ENCODE results near the gene SOD1. TPM values are rescaled to one million over a fixed set of nuclear protein-coding genes. Genes with fewer than 3 reads are reported as not detected.

SOD1 gene
- total RNA-seq, 2 experiments from 2014 or later: 229 to 234 TPM

GRCh38 chr21:31671931-31672330 is 12.4 kb downstream of the SOD1 start:
- peaks cover 38% of the 10 kb centered on the region for H3K36me3 Mint-ChIP-seq (ENCODE audit: low read depth)
- H3K27me3 Mint-ChIP-seq (ENCODE audit: low read depth): no peaks in the 10 kb centered on the region
- ATAC-seq: no peak
- H3K4me3 Mint-ChIP-seq: no peak overlapping the region
- H3K9me3 Mint-ChIP-seq (ENCODE audit: insufficient read depth): no peaks in the 10 kb centered on the region
- no peak overlapping the region for H3K27ac Mint-ChIP-seq
- ChIA-PET POLR2A (interaction anchor here (0.7 kb wide), 1 partner anchor 22 kb away, joined by 3 read pairs; no protein-coding TSS in a partner anchor), CTCF (no interaction called here)
- no peak for DNase-seq
- peaks cover 19% of the 10 kb centered on the region for H3K4me1 Mint-ChIP-seq (ENCODE audit: low read depth)

- ChIA-PET POLR2A (no interaction called here), CTCF (no interaction called here)
- no peak for DNase-seq
- no peaks in the 10 kb centered on the region for H3K27me3 Mint-ChIP-seq (ENCODE audit: low read depth)
- no peak overlapping the region for H3K4me3 Mint-ChIP-seq
- peaks cover 5% of the 10 kb centered on the region for H3K4me1 Mint-ChIP-seq (ENCODE audit: low read depth)
- H3K36me3 Mint-ChIP-seq (ENCODE audit: low read depth): peaks cover 23% of the 10 kb centered on the region
- no peak overlapping the region for H3K27ac Mint-ChIP-seq
- H3K9me3 Mint-ChIP-seq (ENCODE audit: insufficient read depth): no peaks in the 10 kb centered on the region
- no peak for ATAC-seq
Observed at GRCh38 chr21:31673321-31673912, 13.9 kb downstream of the SOD1 start.

- POLR2A ChIA-PET: no interaction called here
- ATAC-seq (no peak), DNase-seq (no peak)
- no peak overlapping the region for H3K27ac Mint-ChIP-seq
- no peaks in the 10 kb centered on the region for H3K9me3 Mint-ChIP-seq (ENCODE audit: insufficient read depth)
- H3K27me3 Mint-ChIP-seq (ENCODE audit: low read depth): no peaks in the 10 kb centered on the region
- peaks cover 3% of the 10 kb centered on the region for H3K4me1 Mint-ChIP-seq (ENCODE audit: low read depth)
- peaks cover 17% of the 10 kb centered on the region for H3K36me3 Mint-ChIP-seq (ENCODE audit: low read depth)
- CTCF ChIA-PET: interaction anchor here (1.2 to 1.6 kb wide), 2 partner anchors 9 to 14 kb away, joined by 3 to 4 read pairs; no protein-coding TSS in a partner anchor
- no peak overlapping the region for H3K4me3 Mint-ChIP-seq
Observed at GRCh38 chr21:31675318-31675717, 15.8 kb downstream of the SOD1 start.

DNA sequence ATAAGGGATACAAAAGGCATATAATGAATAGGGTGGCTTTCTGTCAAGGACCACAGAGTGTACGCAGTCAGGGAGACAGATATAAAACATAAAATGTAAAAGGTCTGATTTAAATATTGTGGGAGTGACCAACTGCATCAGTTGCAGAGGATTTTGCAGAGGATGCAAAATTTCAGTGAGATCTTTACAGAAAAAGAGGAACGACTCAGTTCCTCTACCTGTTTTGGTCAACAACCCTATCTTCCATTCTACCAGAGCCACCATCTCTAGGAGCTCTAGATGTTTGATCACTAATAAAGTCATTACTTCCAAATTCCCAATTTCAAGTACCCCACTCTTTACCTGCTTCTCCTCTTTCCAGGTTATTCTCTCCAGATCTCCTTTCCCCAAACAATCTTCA is 16.5 kb downstream of the SOD1 start:
- ChIA-PET POLR2A (no interaction called here), CTCF (interaction anchor here (1.2 to 1.6 kb wide), 2 partner anchors 9 to 13 kb away, joined by 3 to 4 read pairs; no protein-coding TSS in a partner anchor)
- ATAC-seq (no peak), DNase-seq (no peak)
- H3K9me3 Mint-ChIP-seq (ENCODE audit: insufficient read depth): no peaks in the 10 kb centered on the region
- H3K4me3 Mint-ChIP-seq: no peak overlapping the region
- H3K27me3 Mint-ChIP-seq (ENCODE audit: low read depth): no peaks in the 10 kb centered on the region
- peaks cover 16% of the 10 kb centered on the region for H3K36me3 Mint-ChIP-seq (ENCODE audit: low read depth)
- peaks cover 3% of the 10 kb centered on the region for H3K4me1 Mint-ChIP-seq (ENCODE audit: low read depth)
- no peak overlapping the region for H3K27ac Mint-ChIP-seq

DNA sequence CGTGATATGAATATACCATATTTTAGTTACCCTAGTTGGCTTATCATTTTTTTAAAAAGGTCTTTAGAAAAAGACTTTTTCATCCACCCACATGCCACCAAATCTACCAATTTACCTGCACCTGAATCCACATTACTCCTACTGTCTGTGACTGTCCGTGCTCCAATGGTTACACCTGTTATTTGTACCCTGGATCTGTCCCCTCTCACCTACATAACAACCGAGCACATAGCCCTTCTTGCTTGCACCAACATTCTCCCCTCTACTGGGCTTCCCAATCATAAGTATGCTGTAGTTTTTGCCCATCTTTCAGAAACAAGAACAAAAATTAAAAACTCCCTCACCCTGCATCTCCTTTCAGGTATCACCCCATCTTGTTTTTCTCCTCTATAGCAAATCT is 17.6 kb downstream of the SOD1 start:
- DNase-seq (no peak), ATAC-seq (no peak)
- ChIA-PET POLR2A (no interaction called here), CTCF (no interaction called here)
- Mint-ChIP-seq H3K36me3 (ENCODE audit: low read depth) (peaks cover 16% of the 10 kb centered on the region), H3K27me3 (ENCODE audit: low read depth) (no peaks in the 10 kb centered on the region), H3K27ac (no peak overlapping the region), H3K4me3 (no peak overlapping the region), H3K9me3 (ENCODE audit: insufficient read depth) (no peaks in the 10 kb centered on the region), H3K4me1 (ENCODE audit: low read depth) (no peaks in the 10 kb centered on the region)

DNA sequence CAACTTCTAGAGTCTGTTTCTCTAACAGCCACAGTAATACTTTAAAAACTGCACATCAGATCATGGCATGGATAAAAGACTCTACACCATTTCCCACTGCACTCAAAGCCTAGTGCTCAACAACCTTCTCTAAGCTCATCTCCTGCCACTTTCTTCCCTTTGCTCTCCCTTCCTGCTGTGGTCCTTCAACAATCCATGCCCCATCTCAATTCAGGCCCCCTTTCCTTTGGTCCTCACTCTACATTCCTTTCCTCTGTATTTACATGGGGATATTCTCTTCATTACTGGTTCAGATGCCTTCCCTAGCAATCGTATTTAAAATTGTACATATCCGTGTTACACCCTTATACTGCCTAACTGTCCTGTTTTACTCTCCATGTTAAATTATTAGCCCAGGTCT is 19.0 kb downstream of the SOD1 start:
- ChIA-PET POLR2A (no interaction called here), CTCF (interaction anchor here (1.1 kb wide), 1 partner anchor 10 kb away, joined by 3 read pairs; no protein-coding TSS in a partner anchor)
- H3K9me3 Mint-ChIP-seq (ENCODE audit: insufficient read depth): no peaks in the 10 kb centered on the region

DNA sequence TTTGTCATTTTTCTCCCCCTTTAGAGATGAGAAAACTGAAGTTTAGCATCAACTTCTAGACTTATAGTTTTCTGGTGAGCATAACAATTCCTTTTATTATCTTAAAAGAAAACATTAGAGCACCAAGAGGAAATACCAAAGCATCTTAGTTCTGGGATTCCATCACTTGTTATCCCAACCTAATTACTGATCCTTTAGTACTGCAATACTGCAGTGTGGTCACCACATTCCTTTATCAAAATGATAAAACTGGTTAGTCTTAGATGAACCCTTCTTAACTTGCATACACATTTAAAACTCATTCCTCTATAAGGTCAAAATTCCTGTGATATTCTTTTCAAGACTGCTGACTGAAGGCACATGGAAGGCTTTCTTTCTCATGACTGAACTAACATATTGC is 23.1 kb downstream of the SOD1 start:
- no peaks in the 10 kb centered on the region for H3K9me3 Mint-ChIP-seq (ENCODE audit: insufficient read depth)
- no peaks in the 10 kb centered on the region for H3K27me3 Mint-ChIP-seq (ENCODE audit: low read depth)
- H3K27ac Mint-ChIP-seq: no peak overlapping the region
- no peak overlapping the region for H3K4me3 Mint-ChIP-seq
- DNase-seq: no peak
- no peak for ATAC-seq
- H3K36me3 Mint-ChIP-seq (ENCODE audit: low read depth): peaks cover 58% of the 10 kb centered on the region
- ChIA-PET CTCF (no interaction called here), POLR2A (no interaction called here)
- H3K4me1 Mint-ChIP-seq (ENCODE audit: low read depth): no peaks in the 10 kb centered on the region

More for the DNA sequence above, 19.0 kb downstream of the SOD1 start:
- no peaks in the 10 kb centered on the region for H3K27me3 Mint-ChIP-seq (ENCODE audit: low read depth)
- ATAC-seq (no peak), DNase-seq (no peak)
- H3K27ac Mint-ChIP-seq: no peak overlapping the region
- H3K36me3 Mint-ChIP-seq (ENCODE audit: low read depth): peaks cover 26% of the 10 kb centered on the region
- no peaks in the 10 kb centered on the region for H3K4me1 Mint-ChIP-seq (ENCODE audit: low read depth)
- no peak overlapping the region for H3K4me3 Mint-ChIP-seq

DNA sequence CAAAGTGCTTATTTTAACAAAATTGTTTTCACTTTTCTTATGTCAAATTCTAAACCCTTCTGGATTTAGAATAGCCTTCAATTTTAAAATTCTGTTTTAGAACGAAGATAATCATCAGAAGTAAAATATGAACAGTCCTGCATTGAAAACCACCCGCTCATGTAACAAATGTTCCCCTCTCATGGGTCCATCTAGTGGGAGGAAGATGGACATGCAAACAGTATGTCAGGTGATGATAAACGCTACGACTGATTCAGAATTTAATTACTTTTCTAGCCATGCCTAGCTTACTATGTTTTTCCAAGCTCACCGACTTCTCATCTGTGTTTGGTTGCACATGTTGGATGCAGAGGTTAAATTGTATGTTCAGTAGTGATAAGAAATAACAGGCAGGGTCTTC is 23.5 kb downstream of the SOD1 start:
- Mint-ChIP-seq H3K36me3 (ENCODE audit: low read depth) (peaks cover 60% of the 10 kb centered on the region), H3K27me3 (ENCODE audit: low read depth) (no peaks in the 10 kb centered on the region), H3K9me3 (ENCODE audit: insufficient read depth) (no peaks in the 10 kb centered on the region), H3K4me1 (ENCODE audit: low read depth) (no peaks in the 10 kb centered on the region), H3K4me3 (no peak overlapping the region), H3K27ac (no peak overlapping the region)
- DNase-seq: no peak
- no peak for ATAC-seq
- CTCF ChIA-PET: no interaction called here
- POLR2A ChIA-PET: no interaction called here

DNA sequence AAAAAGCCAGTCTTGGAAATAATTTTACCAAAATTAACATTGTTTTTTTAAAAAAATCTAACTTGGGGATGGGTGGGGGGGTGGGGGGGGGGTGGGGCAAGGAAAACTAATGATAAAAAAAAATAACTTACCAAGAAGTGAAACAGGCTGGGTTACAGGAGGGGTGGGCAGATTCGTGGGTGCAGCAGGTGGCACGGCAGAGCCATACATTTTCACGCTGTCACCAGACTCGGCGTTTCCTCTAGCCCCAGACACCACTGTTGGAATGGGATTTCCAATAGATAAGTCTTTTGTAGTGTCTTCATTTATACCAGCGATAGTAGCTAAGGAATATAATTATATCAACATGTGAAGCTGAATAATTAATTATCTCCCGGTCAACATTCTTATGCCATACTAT is 25.4 kb downstream of the SOD1 start:
- Mint-ChIP-seq H3K27me3 (ENCODE audit: low read depth) (no peaks in the 10 kb centered on the region), H3K9me3 (ENCODE audit: insufficient read depth) (no peaks in the 10 kb centered on the region), H3K27ac (no peak overlapping the region), H3K4me1 (ENCODE audit: low read depth) (no peaks in the 10 kb centered on the region), H3K36me3 (ENCODE audit: low read depth) (peaks cover 65% of the 10 kb centered on the region), H3K4me3 (no peak overlapping the region)
- ChIA-PET POLR2A (no interaction called here), CTCF (no interaction called here)
- no peak for DNase-seq
- no peak for ATAC-seq

DNA sequence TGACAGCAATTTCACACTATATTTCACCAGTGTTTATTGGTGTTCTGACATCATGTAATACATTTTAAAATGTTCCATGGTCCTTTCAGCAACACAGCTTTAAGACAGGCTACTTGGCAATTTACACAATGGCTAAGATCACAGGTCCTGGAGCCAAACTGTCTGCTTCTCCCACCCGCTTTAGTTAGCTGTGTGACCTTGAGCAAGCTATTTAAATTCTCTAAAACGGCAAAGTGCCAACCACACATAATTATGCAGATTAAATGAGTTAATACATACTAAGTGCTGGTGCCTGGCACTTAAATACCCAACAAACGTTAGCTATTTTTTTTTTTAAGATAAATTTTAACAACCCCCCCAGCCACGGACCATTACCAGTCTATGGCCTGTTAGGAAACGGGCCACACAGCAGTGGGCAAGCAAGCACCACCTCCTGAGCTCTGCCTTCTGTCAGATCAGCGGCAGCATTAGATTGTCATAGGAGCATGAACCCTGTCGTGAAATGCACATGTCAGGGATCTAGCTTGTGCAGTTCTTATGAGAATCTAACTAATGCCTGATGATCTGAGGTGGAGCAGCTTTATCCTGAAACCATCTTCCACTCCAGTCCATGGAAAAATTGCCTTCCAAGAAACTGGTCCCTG is 26.9 kb downstream of the SOD1 start:
- H3K27ac Mint-ChIP-seq: no peak overlapping the region
- H3K9me3 Mint-ChIP-seq (ENCODE audit: insufficient read depth): no peaks in the 10 kb centered on the region
- no peaks in the 10 kb centered on the region for H3K27me3 Mint-ChIP-seq (ENCODE audit: low read depth)
- ChIA-PET POLR2A (no interaction called here), CTCF (no interaction called here)
- no peak for DNase-seq
- peaks cover 71% of the 10 kb centered on the region for H3K36me3 Mint-ChIP-seq (ENCODE audit: low read depth)
- no peaks in the 10 kb centered on the region for H3K4me1 Mint-ChIP-seq (ENCODE audit: low read depth)
- H3K4me3 Mint-ChIP-seq: no peak overlapping the region
- no peak for ATAC-seq

DNA sequence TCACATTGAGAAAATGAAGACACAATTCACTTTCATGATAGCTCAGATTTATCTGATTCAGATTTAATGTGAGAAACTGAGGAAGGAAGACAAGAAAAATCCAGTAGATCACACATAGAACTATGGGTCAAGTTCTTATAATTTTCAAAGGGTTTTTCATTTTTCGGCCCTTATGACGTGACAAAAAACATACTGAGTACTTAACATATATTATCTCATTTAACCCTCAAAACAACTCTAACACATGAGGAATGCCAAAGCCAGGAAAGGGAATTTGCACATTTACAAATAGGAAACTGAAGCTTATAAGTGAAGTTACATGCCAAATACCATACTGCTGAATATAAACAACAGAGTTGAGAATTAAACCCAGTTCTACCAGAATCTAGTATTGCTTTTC is 27.6 kb downstream of the SOD1 start:
- Mint-ChIP-seq H3K36me3 (ENCODE audit: low read depth) (peaks cover 70% of the 10 kb centered on the region), H3K27ac (no peak overlapping the region), H3K9me3 (ENCODE audit: insufficient read depth) (no peaks in the 10 kb centered on the region), H3K4me3 (no peak overlapping the region), H3K4me1 (ENCODE audit: low read depth) (no peaks in the 10 kb centered on the region), H3K27me3 (ENCODE audit: low read depth) (no peaks in the 10 kb centered on the region)
- no peak for ATAC-seq
- ChIA-PET POLR2A (no interaction called here), CTCF (interaction anchor here (1.2 kb wide), 1 partner anchor 9 kb away, joined by 3 read pairs; no protein-coding TSS in a partner anchor)
- no peak for DNase-seq

DNA sequence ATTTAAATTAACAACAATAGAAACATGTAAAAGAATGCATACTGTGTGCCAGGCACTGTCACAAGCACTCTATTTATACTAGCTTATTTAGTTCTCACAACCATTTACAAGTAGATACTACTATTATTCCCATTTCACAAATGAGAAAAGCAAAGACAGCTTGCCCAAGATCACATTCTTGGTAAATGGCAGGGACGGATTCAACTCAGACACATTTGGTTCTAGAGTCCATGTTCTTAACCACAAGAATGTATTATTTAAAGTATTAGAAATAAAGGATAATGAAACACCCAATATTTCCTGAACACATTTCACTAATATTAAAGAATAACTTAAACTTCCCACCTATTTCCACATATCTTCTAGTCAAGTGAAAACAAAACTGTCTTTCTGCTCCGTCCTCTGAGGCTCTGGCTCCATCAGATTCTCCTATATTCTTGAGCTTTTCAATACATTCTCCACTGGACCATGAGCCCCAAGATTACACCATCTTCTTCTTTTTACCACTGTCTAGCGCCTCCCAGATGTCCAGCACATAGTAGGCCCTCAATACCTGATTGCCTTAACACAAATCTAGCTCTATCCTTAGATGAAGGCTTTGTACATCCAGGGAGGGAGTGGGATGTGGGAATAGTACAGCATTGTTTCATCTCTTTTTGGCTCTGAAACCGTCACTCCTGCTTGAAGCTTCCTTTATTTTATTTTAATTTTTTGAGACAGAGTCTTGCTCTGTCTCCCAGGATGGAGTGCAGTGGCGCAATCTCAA is 29.3 kb downstream of the SOD1 start:
- peaks cover 70% of the 10 kb centered on the region for H3K36me3 Mint-ChIP-seq (ENCODE audit: low read depth)

More for the DNA sequence above, 29.3 kb downstream of the SOD1 start:
- Mint-ChIP-seq H3K4me1 (ENCODE audit: low read depth) (no peaks in the 10 kb centered on the region), H3K27ac (no peak overlapping the region), H3K27me3 (ENCODE audit: low read depth) (no peaks in the 10 kb centered on the region), H3K9me3 (ENCODE audit: insufficient read depth) (no peaks in the 10 kb centered on the region), H3K4me3 (no peak overlapping the region)
- ATAC-seq (no peak), DNase-seq (no peak)
- ChIA-PET CTCF (interaction anchor here (0.8 to 1.2 kb wide), 2 partner anchors 13 to 22 kb away, joined by 3 read pairs; no protein-coding TSS in a partner anchor), POLR2A (interaction anchor here (1.5 kb wide), 1 partner anchor 20 kb away, joined by 3 read pairs; no protein-coding TSS in a partner anchor)
